ENCODE measurements around the gene REPS1.

Gene REPS1

GRCh38 chr6:138926579-138926978 lies 61.5 kb downstream of the REPS1 start:
- no peak for DNase-seq (ENCODE audit: low read depth in 2 of 2)

DNA sequence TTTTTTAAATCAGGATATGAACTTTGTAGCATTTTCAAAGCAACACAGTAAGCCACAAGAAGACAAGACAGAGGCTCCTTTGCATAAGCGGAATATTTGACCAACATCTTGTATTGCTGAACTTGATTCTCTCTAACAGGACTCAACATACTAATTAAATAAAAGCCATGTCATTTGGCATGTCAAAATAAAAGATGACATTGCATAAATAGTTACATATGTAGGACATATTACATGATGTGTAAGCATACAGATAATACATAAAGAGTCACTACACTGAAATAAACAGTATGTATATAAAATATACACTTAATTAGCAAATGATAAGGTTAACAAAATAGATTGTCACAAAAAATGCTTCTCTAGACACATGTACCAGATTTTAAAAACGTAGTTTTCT lies 62.2 kb downstream of the REPS1 start:
- DNase-seq (ENCODE audit: low read depth in 2 of 2): no peak

GRCh38 chr6:138923561-138923960 lies 64.5 kb downstream of the REPS1 start:
- DNase-seq (ENCODE audit: low read depth in 2 of 2): no peak

- DNase-seq (ENCODE audit: low read depth in 2 of 2): no peak
Observed at GRCh38 chr6:138920906-138921305, 67.1 kb downstream of the REPS1 start.

DNA sequence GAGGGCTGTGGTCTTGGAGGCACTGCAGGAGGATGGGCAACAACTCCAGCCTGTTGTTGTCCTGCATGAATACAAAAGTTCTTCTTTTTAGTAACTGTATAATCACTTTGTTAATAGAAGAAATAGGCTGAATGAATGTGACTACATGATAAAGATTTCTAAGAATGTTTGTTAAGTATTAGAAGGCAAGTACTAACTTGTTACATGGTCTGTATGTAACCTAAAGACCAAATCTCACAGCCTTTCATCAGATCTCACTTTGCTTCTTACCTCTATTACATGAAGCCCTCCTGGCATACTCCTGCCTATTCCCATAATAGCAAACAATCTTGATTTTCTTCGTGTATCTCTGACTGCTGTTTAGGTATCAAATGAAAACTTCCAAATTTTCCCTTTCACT lies 73.4 kb downstream of the REPS1 start:
- DNase-seq (ENCODE audit: low read depth in 2 of 2): no peak

DNA sequence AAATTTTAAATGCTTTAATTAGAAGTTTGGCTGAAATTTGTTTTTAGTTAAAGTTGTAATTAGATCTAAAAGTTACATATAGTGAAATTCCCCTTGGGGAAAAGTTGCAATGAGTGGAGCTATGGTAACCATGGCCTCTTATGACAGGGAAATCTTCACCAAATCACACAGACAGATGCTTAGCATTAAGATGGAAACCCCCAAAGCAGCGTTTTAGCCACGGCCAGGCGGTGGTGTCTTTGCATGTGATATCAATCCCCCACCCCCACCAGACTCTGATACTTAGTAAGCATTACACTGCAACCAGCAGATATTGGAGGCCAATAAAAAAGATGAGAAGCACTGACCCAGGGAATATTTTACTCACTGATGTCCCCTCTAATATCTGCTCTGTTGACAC lies 75.7 kb downstream of the REPS1 start:
- no peak for DNase-seq (ENCODE audit: low read depth in 2 of 2)

DNA sequence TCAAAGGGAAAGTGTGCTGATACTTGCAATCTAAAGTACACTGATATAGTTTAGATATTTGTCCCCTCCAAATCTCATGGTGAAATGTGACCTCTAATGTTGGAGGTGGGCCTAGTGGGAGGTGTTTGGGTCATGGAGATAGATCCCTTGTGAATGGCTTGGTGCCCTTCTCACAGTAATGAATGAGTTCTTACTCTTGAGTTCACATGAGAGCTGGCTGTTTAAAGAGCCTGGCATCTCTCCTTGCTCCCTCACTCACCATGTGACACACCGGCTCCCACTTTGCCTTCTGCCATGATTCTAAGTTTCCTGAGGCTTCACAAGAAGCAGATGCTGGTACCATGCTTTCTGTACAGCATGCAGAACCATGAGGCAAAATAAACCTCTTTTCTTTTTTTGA lies 78.1 kb downstream of the REPS1 start:
- no peak for DNase-seq (ENCODE audit: low read depth in 2 of 2)

DNA sequence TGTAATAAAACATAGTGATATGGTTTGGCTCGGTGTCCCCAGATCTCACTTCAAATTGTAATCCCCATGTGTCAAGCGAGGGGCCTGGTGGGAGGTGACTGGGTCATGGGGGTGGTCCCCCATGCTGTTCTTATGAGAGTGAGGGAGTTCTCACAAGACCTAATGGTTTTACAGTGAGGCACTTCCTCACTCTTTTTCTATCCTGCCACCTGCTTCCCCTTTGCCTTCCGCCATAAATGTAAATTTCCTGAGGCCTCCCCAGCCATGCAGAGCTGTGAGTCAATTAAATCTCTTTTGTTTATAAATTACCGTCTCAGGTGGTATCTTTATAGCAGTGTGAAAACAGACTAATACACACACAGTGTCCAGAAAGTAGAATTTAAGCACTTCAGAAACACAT lies 78.5 kb downstream of the REPS1 start:
- DNase-seq (ENCODE audit: low read depth in 2 of 2): no peak

DNA sequence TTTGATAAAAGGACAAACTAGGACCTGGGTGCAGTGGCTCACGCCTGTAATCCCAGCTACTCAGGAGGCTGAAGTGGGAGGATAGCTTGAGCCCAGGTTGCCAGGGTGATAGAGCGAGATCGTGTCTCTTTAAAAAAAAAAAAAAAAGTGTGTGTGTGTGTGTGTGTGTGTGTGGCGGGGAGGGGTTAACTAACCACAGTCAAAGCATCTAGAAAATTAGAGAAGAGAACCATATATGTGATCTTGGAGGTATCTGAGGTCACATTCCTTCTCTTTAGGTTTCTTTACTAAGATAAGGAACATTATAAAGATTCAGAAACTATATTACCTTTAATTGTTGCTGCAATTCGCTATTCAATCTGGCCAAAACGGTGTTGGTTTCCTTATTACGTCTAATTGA lies 80.9 kb downstream of the REPS1 start:
- DNase-seq (ENCODE audit: low read depth in 2 of 2): no peak

- DNase-seq (ENCODE audit: low read depth in 2 of 2): no peak
Observed at GRCh38 chr6:138897031-138897430, 91.0 kb downstream of the REPS1 start.

GRCh38 chr6:138896104-138896756 lies 91.8 kb downstream of the REPS1 start:
- no peak for DNase-seq (ENCODE audit: low read depth in 2 of 2)

DNA sequence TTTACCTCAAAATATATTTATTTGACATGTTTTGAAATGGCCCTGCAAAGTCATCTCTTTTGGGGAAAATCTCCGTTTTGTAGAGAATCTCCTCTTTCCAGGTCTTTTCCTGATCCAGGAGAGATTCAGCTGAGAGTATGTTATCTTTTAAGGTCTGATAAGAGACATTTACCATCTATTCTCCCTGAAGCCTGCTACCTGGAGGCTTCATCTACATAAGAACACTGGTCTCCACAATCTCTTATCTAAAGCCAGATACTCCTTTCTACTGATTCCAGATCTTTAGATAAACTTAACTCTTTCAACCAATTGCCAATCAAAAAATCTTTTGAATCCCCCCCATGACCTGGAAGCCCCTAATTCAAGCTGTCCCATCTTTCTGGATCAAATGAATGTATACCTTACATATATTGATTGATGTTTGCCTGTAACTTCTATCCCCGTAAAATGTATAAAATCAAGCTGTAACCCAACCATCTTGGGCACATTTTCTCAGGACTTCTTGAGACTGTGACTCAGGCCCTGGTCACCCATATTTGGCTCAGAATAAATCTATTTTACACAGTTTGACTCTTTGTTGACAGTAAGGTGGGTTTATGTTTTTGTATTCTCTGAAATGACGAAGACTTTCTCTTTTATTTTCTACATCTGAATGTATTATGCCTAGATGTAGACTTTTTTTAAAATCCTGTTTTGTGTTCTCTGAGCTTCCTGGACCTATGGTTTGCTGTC lies 96.6 kb downstream of the REPS1 start:
- no peak for DNase-seq (ENCODE audit: low read depth in 2 of 2)

- no peak for DNase-seq (ENCODE audit: low read depth in 2 of 2)
Observed at GRCh38 chr6:138885156-138885819, 102.8 kb downstream of the REPS1 start.

DNA sequence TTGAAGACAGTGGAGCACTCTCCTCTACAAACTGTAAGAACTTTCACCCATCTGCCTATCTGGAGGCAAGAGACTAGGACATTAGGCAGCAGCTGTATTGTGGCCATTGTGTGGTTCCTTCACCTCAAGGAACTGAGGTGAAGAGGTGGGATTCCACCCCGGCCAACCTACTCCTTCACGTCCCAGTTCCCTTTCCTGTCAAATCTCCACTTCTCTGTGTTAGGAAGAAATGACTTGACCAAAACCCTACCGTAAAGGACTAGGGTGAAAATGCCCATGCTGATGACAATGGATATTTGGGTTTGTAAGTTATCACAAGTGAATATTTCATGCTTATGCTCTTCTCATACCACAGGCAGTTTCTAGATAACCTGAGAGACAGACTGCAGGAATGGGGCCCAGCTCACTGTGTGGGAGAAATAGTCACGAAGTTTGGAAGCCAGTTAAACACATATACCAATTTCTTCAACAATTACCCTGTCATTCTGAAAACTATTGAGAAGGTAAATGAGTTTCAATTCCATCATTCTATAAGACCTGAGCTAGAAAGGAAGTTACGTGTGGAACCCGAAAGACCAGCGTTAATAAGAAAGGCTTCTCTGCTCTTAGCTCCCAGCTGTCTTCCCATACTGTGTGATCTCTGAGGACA lies 105.6 kb downstream of the REPS1 start:
- peak in 1 of 2 donors; percentile 2 for DNase-seq (ENCODE audit: low read depth in 2 of 2)

DNA sequence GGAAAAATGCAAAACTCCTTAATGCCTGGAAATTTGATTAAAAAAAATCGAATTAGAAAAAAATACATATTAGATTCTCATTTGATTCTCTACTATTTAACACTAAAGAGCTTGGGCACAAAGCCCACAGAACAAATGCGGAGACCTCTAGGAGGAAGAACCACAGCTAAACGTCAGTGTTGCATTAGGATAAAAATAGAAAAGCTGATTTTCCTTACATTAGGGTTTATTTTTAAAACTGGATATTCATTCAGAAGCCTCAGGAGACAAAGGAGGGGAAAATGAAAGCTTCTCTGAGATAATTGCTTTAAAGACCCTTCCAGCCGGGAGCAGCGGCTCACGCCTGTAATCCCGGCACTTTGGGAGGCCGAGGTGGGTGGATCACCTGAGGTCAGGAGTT lies 114.9 kb downstream of the REPS1 start:
- DNase-seq (ENCODE audit: low read depth in 2 of 2): no peak

GRCh38 chr6:138869398-138869797 lies 118.7 kb downstream of the REPS1 start:
- DNase-seq (ENCODE audit: low read depth in 2 of 2): no peak

GRCh38 chr6:138868181-138868580 lies 119.9 kb downstream of the REPS1 start:
- no peak for DNase-seq (ENCODE audit: low read depth in 2 of 2)

GRCh38 chr6:138865480-138866109 lies 122.5 kb downstream of the REPS1 start:
- no peak for DNase-seq (ENCODE audit: low read depth in 2 of 2)

DNA sequence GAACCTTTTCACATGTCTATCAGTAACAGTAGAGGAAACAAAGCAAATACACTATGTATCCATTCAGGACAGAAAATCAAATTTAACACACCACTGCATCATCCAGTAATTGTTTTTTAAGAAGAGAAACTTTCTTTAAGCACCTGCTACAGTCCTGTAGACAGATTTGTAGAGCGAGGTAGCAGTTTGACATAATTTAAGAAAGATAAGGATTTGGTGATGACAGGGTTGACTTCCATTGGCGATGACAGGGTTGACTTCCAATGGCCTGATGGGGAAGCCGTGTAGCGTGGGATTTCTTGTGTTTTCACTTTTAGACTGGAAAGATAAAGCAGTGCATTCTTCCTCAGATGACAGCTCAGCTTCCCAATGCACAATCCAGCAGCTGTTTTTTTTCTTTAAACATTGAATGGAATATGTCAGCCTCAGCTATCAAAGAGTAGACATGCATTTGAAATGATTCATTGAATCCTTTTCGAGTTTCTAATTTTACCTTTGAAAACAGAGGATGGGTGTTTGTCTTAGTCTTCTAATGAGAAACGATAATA lies 123.6 kb downstream of the REPS1 start:
- no peak for DNase-seq (ENCODE audit: low read depth in 2 of 2)

- DNase-seq (ENCODE audit: low read depth in 2 of 2): no peak
Observed at GRCh38 chr6:138863321-138863720, 124.7 kb downstream of the REPS1 start.

DNA sequence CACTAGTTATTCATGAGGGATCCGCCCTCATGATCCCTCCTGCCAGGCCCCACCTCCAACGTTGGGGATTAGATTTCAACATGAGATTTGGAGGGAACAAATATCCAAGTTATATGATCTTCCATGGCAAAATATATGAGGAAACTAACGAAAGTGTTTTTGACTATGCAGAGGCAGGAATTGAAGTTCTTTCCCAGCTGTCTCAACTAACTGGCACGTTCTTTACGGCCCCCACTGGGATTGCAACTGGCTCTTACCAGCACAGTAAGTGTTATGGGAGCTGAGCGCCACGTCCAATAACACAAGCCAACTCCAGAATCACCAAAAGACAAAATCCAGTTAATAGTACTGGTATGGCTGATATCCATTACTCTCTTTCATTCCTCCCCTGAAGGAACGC lies 125.6 kb downstream of the REPS1 start:
- no peak for DNase-seq (ENCODE audit: low read depth in 2 of 2)

GRCh38 chr6:138857775-138858174 lies 130.3 kb downstream of the REPS1 start:
- no peak for DNase-seq (ENCODE audit: low read depth in 2 of 2)
